Measurements from ENCODE around the gene HDAC9.

HDAC9 gene

GRCh38 chr7:18824157-18824556, 328.6 kb downstream of the HDAC9 start:
- DNase-seq (ENCODE audit: extremely low read depth, low read depth) = no peak
- H3K4me3 ChIP-seq (replicated peaks; ENCODE audit: low read depth, low read length) = no peak overlapping the region
- TF ChIP-seq CTCF (IDR thresholded peaks at IDR 0.05; ENCODE audit: low read depth, low read length, missing control alignments) = no peak

GRCh38 chr7:18828260-18828993, 332.9 kb downstream of the HDAC9 start:
- H3K4me3 ChIP-seq (replicated peaks; ENCODE audit: low read depth, low read length) = no peak overlapping the region
- DNase-seq (ENCODE audit: extremely low read depth, low read depth) = no peak
- no peak for TF ChIP-seq CTCF (IDR thresholded peaks at IDR 0.05; ENCODE audit: low read depth, low read length, missing control alignments)

- no peak for TF ChIP-seq CTCF (IDR thresholded peaks at IDR 0.05; ENCODE audit: low read depth, low read length, missing control alignments)
- no peak for DNase-seq (ENCODE audit: extremely low read depth, low read depth)
- H3K4me3 ChIP-seq (replicated peaks; ENCODE audit: low read depth, low read length) = no peak overlapping the region
Measured at GRCh38 chr7:18828994-18829857, 333.7 kb downstream of the HDAC9 start.

GRCh38 chr7:18829858-18830285, 334.3 kb downstream of the HDAC9 start:
- TF ChIP-seq CTCF (IDR thresholded peaks at IDR 0.05; ENCODE audit: low read depth, low read length, missing control alignments) = no peak
- no peak overlapping the region for H3K4me3 ChIP-seq (replicated peaks; ENCODE audit: low read depth, low read length)
- DNase-seq (ENCODE audit: extremely low read depth, low read depth) = no peak

DNA sequence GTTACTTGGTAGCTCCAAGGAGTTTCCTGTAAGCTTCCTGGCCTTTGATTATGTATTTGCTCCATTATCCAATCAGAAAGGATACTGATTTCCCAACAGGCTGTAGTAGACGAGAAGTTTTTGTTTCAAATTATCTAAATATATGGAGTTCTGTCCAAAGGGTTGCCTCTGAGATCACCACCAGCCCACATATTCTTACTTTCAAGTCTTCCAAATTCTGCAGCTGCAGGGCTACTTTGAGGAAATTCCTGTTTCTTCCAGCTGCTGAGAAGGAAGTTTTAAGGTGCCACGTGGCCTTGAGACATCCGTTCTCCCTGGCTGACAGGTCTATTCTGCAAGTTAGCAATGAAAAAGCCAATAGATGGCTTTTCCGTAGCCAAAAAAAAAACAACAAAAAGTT, 335.9 kb downstream of the HDAC9 start:
- no peak overlapping the region for H3K4me3 ChIP-seq (replicated peaks; ENCODE audit: low read depth, low read length)
- DNase-seq (ENCODE audit: extremely low read depth, low read depth) = no peak
- TF ChIP-seq CTCF (IDR thresholded peaks at IDR 0.05; ENCODE audit: low read depth, low read length, missing control alignments) = no peak

DNA sequence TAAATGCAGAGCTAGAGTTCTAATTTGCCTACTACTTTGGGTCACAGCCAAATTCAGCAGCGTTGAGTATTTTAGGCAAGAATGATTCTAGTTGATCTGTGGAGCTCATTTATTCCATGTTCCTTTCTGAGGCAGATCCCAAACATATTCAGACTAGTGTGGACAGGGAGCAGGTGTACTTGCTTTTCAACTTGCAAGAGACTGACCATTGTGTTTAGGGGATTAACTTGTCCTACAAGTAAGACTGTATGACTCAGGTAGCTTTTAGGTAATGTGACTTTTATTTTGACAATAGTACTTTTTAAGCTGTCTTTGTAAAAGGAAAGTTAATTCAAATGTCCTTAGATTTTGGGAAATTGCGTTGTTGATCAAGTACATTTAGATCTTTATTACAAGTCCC, 336.4 kb downstream of the HDAC9 start:
- TF ChIP-seq CTCF (IDR thresholded peaks at IDR 0.05; ENCODE audit: low read depth, low read length, missing control alignments) = no peak
- no peak for DNase-seq (ENCODE audit: extremely low read depth, low read depth)
- no peak overlapping the region for H3K4me3 ChIP-seq (replicated peaks; ENCODE audit: low read depth, low read length)
